Stimulated activated CD4-positive, alpha-beta T cell treated with anti-CD3 and anti-CD28 coated beads, Interleukin-12 subunit alpha, Interleukin-12 subunit beta, amount 100 ng/mL, for 48 hours (primary cell): ENCODE measurements around the gene HTRA3.

Experiments
- DNase-seq, 3 donors: peaks; one replicate each; pipeline ENCODE4 v3.0.0-alpha.2; 2020; ENCODE audit warnings: low read depth in 2 of 3, low spot score in 1 of 3

Gene HTRA3

DNA sequence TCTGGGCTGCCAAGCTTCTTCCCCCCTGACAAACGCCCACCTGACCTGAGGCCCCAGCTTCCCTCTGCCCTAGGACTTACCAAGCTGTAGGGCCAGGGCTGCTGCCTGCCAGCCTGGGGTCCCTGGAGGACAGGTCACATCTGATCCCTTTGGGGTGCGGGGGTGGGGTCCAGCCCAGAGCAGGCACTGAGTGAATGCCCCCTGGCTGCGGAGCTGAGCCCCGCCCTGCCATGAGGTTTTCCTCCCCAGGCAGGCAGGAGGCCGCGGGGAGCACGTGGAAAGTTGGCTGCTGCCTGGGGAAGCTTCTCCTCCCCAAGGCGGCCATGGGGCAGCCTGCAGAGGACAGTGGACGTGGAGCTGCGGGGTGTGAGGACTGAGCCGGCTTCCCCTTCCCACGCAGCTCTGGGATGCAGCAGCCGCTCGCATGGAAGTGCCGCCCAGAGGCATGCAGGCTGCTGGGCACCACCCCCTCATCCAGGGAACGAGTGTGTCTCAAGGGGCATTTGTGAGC lies 37.0 kb downstream of the HTRA3 start:
- DNase-seq = no peak

DNA sequence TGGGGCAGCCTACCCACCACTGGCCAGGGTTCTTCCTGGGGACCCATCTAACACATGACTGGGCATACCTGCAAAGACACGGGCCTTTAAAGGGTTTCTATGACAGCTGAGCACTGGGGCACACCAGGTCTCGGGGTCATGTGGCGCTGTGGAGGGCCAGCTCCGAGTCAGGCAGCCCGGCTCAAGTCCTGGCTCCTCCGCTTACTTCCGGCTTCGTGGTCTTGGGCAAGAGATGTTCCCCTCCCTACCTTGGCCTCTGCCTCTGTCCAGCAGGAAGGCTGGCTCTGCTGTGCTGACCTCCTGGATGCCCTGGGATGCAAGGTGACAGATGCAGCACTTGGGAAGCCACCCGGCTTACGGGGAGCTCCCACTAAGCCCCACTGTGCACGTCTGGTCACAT lies 37.6 kb downstream of the HTRA3 start:
- DNase-seq = no peak

DNA sequence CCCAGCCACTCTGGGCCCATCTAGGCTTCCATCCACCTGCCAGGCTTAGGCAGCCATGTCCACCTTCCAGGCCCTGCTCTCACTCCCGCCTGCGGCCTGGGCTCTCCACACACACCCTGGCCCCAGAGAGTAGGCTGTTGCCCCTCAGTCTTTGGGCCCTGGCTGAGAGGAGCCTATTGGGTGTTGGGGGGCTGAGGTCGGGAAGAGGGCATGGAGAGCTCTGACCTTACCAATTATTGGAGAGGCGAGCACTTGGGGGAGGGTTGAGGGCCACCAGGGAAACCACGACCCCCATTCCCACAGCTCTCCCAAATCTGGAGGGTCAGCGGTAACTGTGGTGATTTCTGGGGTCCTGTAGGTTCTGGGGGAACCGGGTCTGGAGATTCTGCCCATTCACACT lies 38.2 kb downstream of the HTRA3 start:
- no peak for DNase-seq

DNA sequence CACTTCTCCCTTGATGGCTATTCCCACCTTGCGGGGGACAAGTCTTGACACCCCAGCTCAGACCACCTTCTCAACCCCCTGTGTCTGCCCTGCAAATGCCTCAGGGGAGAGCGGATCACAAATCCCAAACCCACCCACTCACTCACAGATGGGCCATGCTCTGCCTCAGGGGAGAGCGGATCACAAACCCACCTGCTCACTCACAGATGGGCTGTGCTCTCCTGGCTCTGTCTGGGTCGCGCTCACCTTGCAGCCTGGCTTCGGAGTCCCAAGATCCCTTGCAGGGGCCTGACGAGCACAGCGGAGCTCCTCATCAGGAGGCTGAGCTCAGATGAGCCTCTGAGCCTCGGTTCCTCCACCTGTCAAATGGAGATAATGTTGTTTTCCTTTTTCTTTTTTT lies 38.6 kb downstream of the HTRA3 start:
- no peak for DNase-seq

DNA sequence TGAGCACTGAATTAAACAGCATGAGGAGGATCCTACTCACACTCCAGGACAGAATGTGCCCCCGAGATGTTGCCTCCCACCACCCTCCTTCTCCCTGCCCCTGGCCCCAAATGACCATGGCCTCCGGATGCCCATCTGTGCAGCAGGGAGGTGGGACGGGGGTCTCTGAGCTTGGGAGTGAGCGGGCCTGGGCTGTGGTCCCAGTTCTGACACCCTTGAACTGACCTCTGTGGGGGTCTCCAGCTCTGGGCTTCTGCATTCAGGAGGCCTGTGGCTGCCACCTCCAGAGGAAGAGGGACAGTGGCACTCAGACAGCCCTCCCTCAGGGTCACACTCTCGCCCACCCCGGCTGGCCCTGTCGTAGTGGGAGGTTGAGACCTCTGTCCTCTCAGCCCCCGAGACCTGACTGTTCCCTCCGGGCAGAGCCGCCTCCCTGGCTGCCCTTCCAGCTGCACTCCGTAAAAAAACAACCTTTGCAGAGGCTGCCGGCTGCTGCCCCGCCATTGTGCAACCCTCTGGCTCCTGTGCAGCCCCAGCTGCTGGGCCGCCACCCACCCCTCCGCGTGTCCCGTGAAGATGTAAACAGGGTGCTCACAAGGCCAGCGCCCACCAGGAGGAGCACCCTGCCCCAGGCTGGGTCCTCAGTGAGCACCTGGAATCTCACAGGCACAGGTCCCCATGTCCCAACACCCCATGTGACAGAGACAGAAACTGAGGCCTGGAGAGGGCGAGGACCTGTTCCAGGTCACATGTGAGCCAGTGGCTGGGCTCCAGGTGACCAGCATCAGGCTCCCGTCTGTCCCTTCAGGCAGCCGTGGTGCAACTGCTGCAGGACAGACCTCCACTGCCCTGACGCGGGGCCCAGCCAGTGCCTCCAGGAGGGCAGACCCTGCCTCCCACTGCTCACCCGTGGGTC lies 39.6 kb downstream of the HTRA3 start:
- DNase-seq = no peak

DNA sequence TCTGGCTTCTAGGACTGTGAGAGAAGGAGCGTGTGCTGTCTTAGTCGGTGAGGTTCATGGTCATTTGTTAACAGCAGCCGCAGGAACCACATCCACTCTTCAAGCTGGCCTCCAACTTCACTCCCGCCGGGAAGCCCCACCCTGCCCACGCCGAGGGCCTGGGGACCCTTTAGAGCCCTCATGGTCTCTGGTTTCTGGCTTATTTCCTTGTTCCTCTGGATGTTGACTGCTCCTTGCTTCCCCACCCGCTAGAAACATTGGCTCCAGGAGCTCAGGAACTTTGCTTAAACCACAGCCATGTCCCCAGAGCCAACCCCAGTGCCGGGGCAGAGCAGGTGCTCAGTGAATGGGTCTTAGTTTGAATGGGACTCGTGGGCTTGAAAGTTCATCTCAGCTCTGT lies 40.8 kb downstream of the HTRA3 start:
- DNase-seq = no peak

DNA sequence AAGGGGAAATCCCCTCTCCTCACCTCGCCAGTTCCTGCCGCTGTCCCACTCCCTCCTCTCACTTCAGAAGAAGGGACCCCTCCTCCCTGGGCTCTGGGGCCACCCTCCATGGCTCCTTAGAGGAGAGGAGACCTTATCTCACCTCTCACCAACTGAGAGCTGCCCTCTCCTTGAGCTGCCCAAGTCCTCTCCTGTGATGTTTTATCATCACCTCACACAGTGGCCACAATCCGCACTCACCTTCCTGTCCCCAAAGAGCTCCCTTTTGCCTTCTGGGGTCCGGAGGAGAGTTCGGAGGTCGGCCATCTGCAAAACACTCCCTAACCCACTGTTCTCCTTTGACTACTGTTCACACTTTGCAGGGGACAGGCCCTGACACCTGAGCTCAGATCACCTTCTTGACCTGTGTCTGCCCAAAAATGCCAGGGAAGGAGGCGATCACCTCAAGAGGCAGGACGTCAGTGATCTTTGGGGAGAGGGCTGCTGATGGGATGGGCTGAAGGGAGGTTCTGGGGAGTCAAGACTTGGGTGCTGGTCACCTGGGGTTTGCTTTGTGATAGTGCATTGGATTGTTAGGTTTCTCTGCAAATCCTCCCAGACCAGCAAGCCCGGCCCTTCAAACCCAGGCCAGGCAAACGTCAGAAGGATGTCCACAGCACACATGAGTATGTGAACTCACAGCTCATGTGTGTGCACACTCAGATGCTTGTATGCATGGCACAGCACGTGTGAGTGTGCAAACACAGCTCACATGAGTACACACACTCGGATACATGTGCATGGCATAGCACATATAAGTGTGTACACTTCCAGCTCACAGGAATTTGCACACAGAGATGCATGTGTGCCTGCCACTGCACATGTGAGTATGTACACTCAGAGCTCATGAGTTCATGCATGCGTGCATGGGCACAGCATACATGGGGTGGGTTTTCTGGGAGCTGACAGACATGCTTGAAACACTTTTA lies 41.8 kb downstream of the HTRA3 start:
- no peak for DNase-seq

DNA sequence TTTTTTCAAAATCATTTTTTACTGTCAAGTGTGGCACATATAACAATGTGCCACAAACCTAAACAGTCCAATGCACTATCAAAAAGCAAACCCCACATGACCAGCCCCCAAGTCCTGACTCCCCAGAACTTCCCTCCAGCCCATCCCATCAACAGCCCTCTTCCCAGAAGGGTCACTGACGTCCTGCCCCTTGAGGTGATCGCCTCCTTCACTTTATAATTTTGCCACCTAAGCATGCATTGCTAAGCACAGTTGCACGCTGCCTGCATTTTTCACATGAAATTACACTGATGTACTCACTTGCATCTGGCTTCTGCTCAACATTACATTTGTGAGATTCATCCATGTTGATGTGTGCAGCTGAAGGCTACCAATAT lies 42.5 kb downstream of the HTRA3 start:
- DNase-seq = no peak

DNA sequence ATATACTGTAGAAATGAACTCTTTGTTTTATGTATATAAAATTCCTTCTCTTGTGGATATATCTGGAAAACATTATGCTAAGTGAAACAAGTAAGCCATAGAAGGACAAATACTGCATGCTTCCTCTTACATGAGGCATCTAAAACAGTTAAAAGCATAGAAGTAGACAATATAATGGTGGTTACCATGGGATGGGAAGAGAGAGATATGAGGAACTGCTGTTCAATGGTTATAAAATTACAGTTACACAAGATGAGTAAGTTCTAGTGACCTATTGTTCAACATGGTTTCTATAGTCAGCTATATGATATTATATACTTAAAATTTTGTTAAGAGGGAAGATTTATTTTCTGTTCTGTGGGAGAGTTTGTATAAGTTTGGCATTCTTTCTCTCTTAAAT lies 43.4 kb downstream of the HTRA3 start:
- DNase-seq = no peak

DNA sequence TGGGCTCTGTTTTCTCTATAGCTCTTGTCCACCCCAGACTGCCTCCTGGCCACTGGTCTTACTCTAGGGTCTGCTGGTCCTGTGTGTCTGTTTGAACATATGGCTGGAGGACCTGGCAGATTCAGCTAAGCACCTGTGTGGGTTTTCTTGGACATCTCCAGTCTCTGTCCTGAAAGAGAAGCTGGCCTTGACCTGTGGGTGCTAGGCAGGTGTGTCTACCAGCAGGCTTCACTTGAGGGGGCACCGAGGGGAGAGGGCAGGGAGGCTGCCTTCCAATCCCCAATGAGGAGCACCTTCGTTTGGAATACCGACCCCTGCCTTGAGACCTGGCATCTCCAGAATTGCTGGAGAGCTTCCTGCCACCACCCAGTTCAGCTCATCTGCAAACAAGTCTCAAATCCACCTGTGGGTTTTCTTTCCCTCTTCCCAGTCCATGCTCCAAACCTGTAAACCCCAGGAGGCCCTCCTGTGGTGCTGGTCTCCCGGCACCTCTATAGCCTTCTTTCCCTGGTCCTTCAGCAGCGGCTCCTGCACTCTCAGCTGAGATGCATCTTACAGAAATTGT lies 45.2 kb downstream of the HTRA3 start:
- no peak for DNase-seq

DNA sequence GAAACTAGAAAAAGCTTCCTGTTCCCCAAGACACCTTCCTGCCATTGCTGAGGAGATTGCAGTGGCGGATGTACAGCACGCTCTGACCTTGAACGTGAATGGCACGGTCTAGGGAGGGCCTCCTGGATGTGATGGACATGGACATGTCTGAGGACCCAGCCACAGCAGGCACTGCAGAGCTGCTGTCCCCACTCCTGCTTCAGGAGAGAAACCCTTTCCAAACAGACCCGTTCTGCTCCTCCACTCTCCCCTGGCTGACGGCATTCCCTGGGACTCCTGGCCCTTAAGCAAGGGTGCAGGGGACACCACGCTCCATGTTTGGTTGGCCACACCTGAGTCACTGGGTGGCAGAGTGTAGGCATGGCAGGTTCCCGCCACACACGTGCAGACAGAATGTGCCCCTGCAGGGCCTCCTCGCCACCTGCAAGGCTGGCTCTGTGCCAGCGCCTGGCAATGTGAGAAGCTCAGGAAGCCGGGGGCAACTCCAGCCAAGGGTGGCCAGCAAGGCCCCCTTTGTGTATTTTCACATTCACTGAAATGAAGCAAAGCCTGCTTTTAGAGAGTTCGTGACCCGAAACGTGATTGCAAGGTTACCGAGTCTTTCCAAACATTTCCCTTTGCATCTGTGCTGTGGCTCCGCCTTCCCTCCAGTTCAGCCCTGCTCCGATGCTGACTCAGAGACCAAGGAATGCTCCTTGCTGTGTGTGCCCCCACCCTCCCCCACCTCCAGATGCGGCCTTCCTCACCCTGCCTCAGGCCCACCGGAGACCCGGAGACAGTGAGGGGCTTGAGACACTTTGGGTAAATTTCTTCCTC lies 46.1 kb downstream of the HTRA3 start:
- DNase-seq = no peak

DNA sequence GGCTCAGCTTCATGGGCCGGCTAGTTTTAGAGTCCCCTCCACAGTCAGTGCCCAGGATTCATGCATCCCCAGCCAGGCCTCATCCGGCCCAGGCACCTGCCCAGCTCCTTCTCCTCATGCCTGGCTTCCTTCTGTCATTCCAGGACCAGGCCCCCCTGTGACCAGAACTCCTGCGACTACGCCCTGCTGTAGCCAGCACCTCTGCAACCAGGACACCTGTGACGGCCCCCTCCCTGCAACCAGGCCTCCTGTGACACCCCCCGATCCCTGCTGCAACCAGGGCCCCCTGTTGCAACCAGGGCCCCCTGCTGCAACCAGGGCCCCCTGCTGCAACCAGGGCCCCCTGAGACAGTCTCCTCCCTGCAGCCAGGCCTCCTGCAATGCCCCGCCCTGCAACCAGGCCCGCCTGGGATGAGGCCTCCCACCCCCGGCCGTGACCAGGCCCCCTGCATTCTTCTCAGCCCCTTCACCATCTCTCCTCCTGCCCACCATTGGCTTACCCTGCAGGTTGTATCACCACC lies 46.8 kb downstream of the HTRA3 start:
- DNase-seq = no peak

DNA sequence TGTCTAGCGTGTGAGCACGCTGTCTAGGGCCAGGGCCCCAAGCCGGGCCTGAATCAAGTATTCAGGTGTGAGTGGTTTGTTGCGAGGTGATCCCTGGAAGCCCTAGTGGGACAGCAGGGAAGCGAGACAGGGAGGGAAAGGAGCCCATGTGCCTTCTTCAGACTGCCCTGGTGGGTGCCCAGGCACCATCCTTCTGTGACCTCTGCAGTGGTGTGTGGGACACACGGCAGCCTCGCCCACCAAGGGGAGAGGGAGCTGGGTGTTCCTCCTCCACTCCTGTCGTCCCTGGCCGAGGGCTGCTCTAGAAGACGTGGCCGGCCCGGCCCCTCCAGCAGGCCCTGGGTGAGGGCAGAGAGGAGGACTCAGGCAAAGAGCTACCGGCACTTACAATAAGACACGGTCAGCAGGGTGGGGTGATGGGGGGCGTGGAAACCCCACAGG lies 47.4 kb downstream of the HTRA3 start:
- DNase-seq = no peak

DNA sequence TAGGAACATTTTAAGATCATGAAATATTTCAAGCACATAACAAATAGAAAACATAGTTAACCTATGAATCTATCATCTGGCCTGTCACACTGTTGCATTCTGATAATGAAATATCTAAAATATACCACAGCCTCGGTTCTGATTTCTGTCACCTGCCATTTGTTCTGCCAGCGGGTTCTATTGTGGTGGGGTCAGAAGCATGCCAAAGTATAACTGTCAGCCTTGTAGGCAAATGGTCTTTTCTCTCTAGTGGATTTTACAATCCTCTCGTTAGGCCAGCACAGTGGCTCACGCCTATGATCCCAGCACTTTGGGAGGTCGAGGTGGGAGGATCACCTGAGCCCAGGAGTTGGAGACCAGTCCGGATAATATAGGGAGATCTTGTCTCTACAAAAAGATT lies 47.9 kb downstream of the HTRA3 start:
- DNase-seq = no peak

DNA sequence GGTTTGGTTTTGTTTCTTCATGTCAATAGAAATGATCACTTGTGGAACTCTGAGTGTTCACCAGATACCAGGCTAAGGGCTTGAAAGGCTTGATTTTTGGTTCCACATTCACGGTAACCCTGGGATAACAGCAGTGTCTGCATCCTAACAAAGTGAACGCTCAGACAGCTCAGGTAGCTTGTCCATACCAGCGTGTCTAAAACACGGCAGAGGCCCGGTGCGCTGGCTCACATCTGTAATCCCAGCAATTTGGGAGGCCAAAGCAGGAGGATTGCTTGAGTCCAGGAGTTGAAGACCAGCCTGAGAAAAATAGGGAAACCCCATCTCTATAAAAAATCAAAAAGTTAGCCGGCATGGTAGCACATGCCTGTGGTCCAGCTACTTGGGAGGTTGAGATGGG lies 49.0 kb downstream of the HTRA3 start:
- DNase-seq = no peak

DNA sequence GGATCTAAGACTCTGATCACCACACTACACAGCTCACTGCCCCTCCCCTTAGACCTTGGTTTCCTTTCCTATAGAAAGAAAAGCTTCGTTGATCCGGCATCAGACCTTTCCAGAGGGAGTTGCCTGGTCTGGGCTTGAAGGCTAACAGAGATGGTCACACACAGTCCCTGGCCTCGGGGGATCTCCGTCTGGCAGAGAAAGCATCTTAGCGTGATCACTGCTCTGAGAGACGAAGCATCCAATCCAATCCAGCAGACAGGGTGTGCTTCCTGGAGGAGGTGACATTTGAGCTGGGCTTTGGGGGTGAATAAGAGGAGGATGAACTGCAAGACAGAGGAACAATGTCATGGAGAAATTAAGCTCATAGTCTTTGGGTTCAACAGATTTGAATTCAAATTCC lies 49.5 kb downstream of the HTRA3 start:
- no peak for DNase-seq

DNA sequence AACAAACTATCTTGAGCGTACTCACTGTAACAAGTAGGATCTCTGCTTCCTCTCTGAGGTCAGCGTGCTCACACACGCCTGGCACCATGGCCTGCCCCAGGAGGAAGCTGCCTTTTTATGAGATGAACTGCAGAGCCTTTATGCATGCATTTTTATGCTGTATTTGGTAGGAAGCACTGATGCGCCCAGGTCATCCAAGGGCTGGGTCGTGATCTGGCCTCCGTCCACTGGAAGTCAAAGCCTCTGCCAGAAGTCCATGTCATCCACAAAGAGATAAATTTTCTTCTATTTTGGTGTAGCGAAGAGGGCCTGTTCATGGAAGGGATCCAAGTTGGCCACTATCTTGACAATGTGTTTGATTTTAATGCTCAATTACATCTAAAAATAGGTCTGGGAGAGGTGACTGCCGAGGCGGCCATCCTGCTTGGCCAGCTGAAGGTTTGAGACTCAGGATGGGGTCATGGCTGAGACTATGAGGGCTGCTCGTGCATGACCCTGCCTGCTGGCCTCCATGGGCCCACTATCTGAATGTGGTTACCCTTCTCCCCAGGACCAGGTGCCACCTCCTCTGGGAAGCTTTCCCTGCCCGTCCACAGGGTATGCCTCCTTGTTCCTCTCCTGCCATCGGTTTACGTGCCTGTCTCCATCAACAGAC lies 50.3 kb downstream of the HTRA3 start:
- DNase-seq = no peak

DNA sequence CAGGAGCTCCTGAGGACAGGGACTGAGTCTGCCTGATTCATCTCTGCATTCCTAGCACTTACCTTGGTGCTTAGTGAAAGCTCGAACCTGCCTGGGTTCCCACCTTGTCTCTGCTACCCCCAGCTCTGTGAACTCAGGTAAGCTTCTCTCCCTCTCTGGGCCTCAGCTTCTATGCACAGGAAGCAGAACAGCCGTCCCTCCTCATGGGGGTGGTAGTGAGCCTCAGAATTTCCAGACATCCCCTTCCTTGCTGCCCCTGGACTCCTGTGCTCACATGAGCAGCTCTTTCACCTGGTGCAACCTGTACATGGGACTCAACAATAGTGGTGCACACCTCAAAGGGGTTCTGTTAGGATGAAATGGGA lies 50.8 kb downstream of the HTRA3 start:
- DNase-seq = no peak

DNA sequence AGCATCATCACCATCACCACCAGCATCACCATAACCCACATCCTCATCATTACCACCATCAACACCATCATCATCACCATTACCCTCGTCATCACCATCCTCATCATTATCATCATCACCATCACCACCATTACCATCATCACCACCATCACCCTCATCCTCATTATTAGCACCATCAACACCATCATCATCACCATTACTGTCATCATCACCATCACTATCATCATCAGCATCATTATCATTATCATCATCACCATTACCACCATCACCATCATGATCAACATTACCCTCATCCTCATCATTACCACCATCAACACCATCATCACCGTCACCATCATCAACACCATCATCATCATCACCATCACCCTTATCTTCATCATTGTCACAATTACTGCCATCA lies 51.7 kb downstream of the HTRA3 start:
- DNase-seq = no peak

DNA sequence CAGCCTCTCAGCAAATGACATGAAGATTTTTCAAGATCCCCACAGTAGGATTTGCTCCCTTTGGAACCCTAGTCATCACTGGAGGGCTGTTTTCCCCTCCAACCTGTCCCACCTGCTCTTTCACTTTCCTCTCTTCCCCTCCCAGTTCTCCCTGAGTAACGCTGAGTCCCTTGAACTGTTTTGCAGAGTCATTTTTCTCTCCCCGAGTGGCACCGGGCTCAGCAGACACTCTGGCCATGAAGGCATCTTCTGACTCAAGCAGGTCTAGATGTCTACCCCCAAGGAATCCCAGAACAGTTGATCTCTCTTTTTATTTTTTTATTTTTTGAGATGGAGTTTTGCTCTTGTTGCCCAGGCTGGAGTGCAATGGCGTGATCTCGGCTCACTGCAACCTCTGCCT lies 52.2 kb downstream of the HTRA3 start:
- no peak for DNase-seq
